Hepatocyte (in vitro differentiated cells): ENCODE measurements around the gene AIFM3. TPM values are rescaled to one million over a fixed set of nuclear protein-coding genes. Genes with fewer than 3 reads are reported as not detected.
"Not testable (repeated sequence)": the region's sequence is repeated elsewhere in the genome, so short reads cannot be mapped to it uniquely, and the experiment has no call there.

ENCODE experiments used
- DNase-seq: peaks from one replicate; pipeline ENCODE4 v3.0.0-alpha.2; 2016; ENCODE audit warnings: low spot score
- H2AFZ ChIP-seq: fragments of 200-600 bp; sonication (generic); 2 replicates; pipeline ENCODE4 v1.6.0; 2016; ENCODE audit warnings: antibody characterized with exemption, mild to moderate bottlenecking
- H3K27ac ChIP-seq: fragments of 200-600 bp; sonication (generic); 2 replicates; pipeline ENCODE4 v1.5.1; 2016; ENCODE audit warnings: mild to moderate bottlenecking
- H3K27me3 ChIP-seq: fragments of 200-600 bp; sonication (generic); 2 replicates; pipeline ENCODE4 v1.6.1; 2016
- H3K36me3 ChIP-seq: fragments of 200-600 bp; sonication (generic); replicated peaks from 2 replicates; pipeline ENCODE4 v1.5.1; 2016; ENCODE audit warnings: low read depth; ENCODE audit not compliant: insufficient read depth
- H3K4me1 ChIP-seq: fragments of 200-600 bp; sonication (generic); 2 replicates; pipeline ENCODE4 v1.5.1; 2016; ENCODE audit warnings: mild to moderate bottlenecking, moderate library complexity; ENCODE audit not compliant: insufficient read depth
- H3K4me2 ChIP-seq: fragments of 200-600 bp; sonication (generic); 2 replicates; pipeline ENCODE4 v1.6.0; 2016
- H3K4me3 ChIP-seq: fragments of 200-600 bp; sonication (generic); 2 replicates; pipeline ENCODE4 v1.5.1; 2016; ENCODE audit warnings: mild to moderate bottlenecking
- H3K79me2 ChIP-seq: fragments of 200-600 bp; sonication (generic); 2 replicates; pipeline ENCODE4 v1.6.0; 2017; ENCODE audit warnings: mild to moderate bottlenecking
- H3K9me2 ChIP-seq: fragments of 200-600 bp; sonication (generic); replicated peaks from 2 replicates; pipeline ENCODE4 v1.6.0; 2017; ENCODE audit warnings: mild to moderate bottlenecking; ENCODE audit not compliant: insufficient read depth
- H3K9me3 ChIP-seq: fragments of 200-600 bp; sonication (generic); 2 replicates; pipeline ENCODE4 v1.5.1; 2016; ENCODE audit warnings: low read depth, mild to moderate bottlenecking
- H4K20me1 ChIP-seq: fragments of 200-600 bp; sonication (generic); 2 replicates; pipeline ENCODE4 v1.6.0; 2016; ENCODE audit warnings: mild to moderate bottlenecking; ENCODE audit not compliant: insufficient read depth, poor library complexity, severe bottlenecking
- CTCF ChIP-seq: fragments of 200-600 bp; sonication (generic); IDR thresholded peaks from 2 replicates; pipeline ENCODE4 v1.5.1; 2016; ENCODE audit warnings: antibody characterized with exemption, mild to moderate bottlenecking; ENCODE audit not compliant: poor library complexity
- EZH2 ChIP-seq: fragments of 200-600 bp; sonication (generic); IDR thresholded peaks from 2 replicates; pipeline ENCODE4 v1.6.1; 2016; ENCODE audit warnings: antibody characterized with exemption, mild to moderate bottlenecking, borderline replicate concordance
- EZH2phosphoT487 ChIP-seq: fragments of 200-600 bp; sonication (generic); IDR thresholded peaks from one replicate; pipeline ENCODE4 v1.6.1; 2018; ENCODE audit warnings: antibody characterized with exemption, mild to moderate bottlenecking, low read depth, moderate library complexity; ENCODE audit not compliant: unreplicated experiment, severe bottlenecking
- WGBS: methylation state at CpG from one replicate; pipeline ENCODE4 v1.1.6; 2016; ENCODE audit warnings: low lambda C conversion rate; ENCODE audit errors: missing lambda C conversion rate; 5-methylcytosine and 5-hydroxymethylcytosine counted together
- polyA plus RNA-seq: library from polyadenylated mRNA; unstranded; fragments of >200 nt; fragmentation: Nextera tagmentation; extraction: Ambion mirVana; gene quantifications from 2 replicates; pipeline ENCODE4 v1.2.1, GENCODE V29; 2016
- total RNA-seq: library from RNA; depleted of rRNA; stranded (reverse); fragments of >200 nt; gene quantifications from 2 replicates; pipeline ENCODE4 v1.2.3, GENCODE V29; 2014

AIFM3 gene
- total and polyA plus RNA-seq, 2 experiments from 2014 or later, result 1.7 to 3.1 TPM

- no peak overlapping the region for H3K4me3 ChIP-seq
- H3K4me1 ChIP-seq, result no peaks in the 10 kb centered on the region
- H3K36me3 ChIP-seq, result no peaks in the 10 kb centered on the region
- 93% methylated on average over 4 of the region's 4 CpGs for WGBS
- no peaks in the 10 kb centered on the region for H3K27me3 ChIP-seq
- H3K9me2 ChIP-seq, result no peaks in the 10 kb centered on the region
- H4K20me1 ChIP-seq, result peaks cover 97% of the 10 kb centered on the region
- no peak for DNase-seq
- no peak overlapping the region for H3K27ac ChIP-seq
- H3K79me2 ChIP-seq, result peaks cover 100% of the 10 kb centered on the region
- H3K9me3 ChIP-seq, result no peaks in the 10 kb centered on the region
- no peak overlapping the region for H3K4me2 ChIP-seq
- no peak overlapping the region for H2AFZ ChIP-seq
- no peak for TF ChIP-seq EZH2
- TF ChIP-seq EZH2phosphoT487, result no peak
- no peak for TF ChIP-seq CTCF
These were observed 35.9 kb upstream of the AIFM3 start for GRCh38 chr22:20931126-20931654.

- Histone ChIP-seq H3K9me2 (no peaks in the 10 kb centered on the region), H3K27ac (no peak overlapping the region), H3K36me3 (no peaks in the 10 kb centered on the region), H2AFZ (no peak overlapping the region), H3K9me3 (no peaks in the 10 kb centered on the region), H4K20me1 (peaks cover 99% of the 10 kb centered on the region), H3K27me3 (no peaks in the 10 kb centered on the region), H3K4me3 (no peak overlapping the region), H3K4me1 (peaks cover 18% of the 10 kb centered on the region), H3K79me2 (peaks cover 100% of the 10 kb centered on the region), H3K4me2 (no peak overlapping the region)
- 94% methylated on average over 7 of the region's 7 CpGs for WGBS
- TF ChIP-seq CTCF (no peak), EZH2 (no peak), EZH2phosphoT487 (no peak)
- no peak for DNase-seq
These were observed 33.1 kb upstream of the AIFM3 start for GRCh38 chr22:20933910-20934309.

GRCh38 chr22:20935049-20935448 is 32.0 kb upstream of the AIFM3 start:
- peaks cover 18% of the 10 kb centered on the region for H3K4me1 ChIP-seq
- H3K27ac ChIP-seq, H3K9me2 ChIP-seq, H2AFZ ChIP-seq, H3K27me3 ChIP-seq, DNase-seq, H3K4me2 ChIP-seq, H3K4me3 ChIP-seq, H3K36me3 ChIP-seq, H3K9me3 ChIP-seq: not testable (repeated sequence)
- 95% methylated on average over 9 of the region's 9 CpGs for WGBS
- H4K20me1 ChIP-seq, result peaks cover 99% of the 10 kb centered on the region
- peaks cover 100% of the 10 kb centered on the region for H3K79me2 ChIP-seq

GRCh38 chr22:20935780-20936539 is 31.1 kb upstream of the AIFM3 start:
- Histone ChIP-seq H4K20me1 (peaks cover 99% of the 10 kb centered on the region), H3K4me1 (peaks cover 18% of the 10 kb centered on the region), H3K79me2 (peaks cover 100% of the 10 kb centered on the region), H3K27ac (peak overlapping the region; percentile 60)
- not testable (repeated sequence) for DNase-seq, H3K4me3 ChIP-seq, H2AFZ ChIP-seq, H3K4me2 ChIP-seq, H3K9me3 ChIP-seq, H3K9me2 ChIP-seq, H3K36me3 ChIP-seq, H3K27me3 ChIP-seq
- 94% methylated on average over 11 of the region's 11 CpGs for WGBS
